Fibroblast of skin of right biceps (primary cell): Measurements from ENCODE around the gene AGAP4.
"Not testable (repeated sequence)": the region's sequence is repeated elsewhere in the genome, so short reads cannot be mapped to it uniquely, and the experiment has no call there.

Source experiments
- DNase-seq: peaks from one replicate; pipeline ENCODE4 v3.0.0-alpha.2; 2013

The AGAP4 gene

DNA sequence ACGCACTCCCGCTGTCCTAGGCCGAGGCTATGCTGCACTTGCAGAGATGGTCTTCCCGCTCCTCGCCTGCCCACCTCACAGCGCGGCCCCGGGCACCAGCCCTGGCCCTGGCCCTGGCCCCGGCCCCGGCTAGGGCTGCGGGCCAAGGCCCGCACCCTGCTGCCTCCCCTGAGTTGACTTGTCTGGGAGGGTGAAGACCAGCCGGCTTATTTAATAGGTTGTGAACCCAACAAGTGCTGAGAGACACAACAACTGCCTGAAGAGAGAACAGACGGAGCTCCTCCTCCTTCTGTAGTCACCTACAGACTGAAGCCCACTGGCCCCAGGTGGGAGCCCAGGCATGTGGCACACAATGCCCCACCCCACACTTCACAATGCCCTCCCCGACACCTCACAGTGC is at the start of gene AGAP4:
TSS of gene AGAP4 (minus strand) at position 101 of the 400 bp plus-strand sequence. CDS start 153 bp downstream, outside the sequence.
- not testable (repeated sequence) for DNase-seq

DNA sequence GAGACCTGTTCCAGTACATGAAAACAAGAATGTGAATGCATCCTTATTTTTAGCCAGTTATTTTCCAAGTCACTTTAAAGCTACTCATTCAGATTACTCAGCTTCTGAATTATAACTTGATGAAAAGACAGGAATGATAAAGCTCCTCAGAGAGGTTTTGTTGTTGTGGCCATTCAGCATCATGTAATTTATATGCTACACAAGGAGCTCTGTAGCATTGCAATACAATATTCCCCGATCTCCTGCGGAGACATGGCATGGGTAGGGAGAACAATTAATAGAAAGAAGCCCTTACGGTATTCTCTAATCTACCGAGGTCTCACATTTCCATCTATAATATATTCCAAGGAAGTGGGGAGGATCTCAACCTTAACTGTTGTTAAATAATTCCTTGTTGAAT is 43.4 kb upstream of the AGAP4 start:
- not testable (repeated sequence) for DNase-seq

DNA sequence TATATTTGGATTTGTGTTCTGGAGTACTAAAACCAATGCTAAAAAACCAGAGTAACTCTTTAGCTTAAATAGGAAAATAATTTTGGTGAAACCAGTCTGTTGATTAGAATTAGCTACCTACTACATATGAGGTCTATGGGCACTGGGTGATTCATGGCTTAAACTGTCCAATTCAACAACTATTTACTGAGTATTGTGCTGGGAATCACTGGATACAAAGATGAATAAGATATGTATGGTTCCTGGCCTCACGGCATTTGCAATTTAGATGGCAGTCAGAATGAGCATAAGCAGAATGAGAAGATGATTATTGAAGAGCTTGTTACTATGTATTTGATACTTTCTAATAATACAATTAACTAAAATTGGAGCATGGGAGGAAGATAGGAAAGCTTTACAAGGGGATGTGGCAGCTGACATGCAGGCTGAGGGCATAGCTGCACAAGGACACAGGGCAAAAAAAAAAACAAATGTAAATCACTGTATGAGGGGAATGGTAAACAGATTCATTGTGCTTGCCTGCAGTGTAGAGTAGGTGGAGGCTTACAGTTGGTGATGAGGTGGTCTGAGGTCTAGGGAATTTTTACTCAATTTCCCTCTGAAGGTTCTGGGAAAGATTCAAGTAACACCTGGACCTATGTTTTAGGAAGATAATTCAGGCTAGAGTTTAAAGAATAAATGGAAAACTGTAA is 42.4 kb upstream of the AGAP4 start:
- DNase-seq = not testable (repeated sequence)

DNA sequence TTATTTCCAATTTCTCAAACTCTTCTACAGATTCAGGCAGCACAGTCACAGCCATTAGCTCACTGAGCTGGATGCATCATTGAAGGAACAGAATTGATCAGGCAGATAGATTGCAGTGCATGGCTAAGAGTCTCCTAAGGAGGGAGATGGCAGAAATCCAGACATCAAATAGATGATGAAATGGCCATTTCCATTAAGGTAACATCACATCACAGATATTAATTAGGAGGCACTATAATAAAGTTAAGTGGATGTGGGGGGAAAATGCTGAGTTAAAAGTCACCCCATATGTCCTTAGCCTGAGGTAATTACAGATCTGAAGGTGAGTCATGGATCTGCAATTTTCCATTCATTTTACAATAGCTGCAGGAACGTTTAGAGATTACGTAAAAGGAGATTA is 35.6 kb upstream of the AGAP4 start:
- peak; percentile 2 for DNase-seq

DNA sequence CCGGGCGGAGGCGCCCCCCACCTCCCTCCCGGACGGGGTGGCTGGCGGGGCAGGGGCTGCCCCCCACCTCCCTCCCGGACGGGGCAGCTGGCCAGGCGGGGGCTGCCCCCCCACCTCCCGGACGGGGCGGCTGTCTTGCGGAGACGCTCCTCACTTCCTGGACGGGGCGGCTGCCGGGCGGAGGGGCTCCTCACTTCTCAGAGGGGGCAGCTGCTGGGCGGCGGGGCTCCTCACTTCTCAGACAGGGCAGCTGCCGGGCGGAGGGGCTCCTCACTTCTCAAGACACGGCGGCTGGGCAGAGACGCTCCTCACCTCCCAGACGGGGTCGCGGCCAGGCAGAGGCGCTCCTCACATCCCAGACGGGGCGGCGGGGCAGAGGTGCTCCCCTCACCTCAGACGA is 18.1 kb upstream of the AGAP4 start:
- not testable (repeated sequence) for DNase-seq

DNA sequence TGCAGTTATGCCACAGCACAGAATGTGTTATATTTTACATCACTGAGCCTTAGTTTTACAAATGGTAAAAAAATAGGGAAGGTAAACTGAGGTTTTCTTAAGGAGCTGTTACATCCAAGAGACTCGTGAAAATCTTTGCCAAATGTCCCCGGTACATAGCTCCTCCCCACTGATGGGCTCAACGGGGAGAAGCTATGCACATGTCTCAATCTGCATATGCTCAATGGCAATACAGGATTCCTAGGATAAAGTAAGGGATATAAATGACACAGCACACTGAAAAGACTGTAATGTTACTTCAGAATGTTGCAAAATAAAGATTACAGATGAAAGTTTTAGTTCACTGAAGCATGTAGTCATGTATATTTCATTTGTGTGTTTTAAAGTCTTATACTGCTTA is 17.0 kb upstream of the AGAP4 start:
- not testable (repeated sequence) for DNase-seq

DNA sequence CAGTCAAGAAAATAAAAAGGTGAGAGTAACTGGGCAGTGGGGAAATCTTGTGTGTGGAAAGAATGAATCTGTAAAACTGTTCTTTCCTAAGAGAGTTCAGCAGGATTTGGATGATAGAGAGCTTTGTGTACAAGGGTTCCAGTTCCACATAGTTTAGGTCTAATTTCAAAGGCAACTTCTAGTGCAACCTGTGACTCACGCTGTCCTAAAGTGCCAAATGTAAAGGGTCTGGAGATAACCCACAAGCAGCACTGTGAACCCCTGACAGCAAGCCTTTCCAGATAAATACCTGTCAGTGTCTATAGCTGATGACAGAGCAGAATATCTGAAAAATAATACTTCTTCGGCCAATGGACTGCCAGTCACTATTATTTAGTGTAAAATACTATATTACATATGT is 16.3 kb upstream of the AGAP4 start:
- DNase-seq = not testable (repeated sequence)

DNA sequence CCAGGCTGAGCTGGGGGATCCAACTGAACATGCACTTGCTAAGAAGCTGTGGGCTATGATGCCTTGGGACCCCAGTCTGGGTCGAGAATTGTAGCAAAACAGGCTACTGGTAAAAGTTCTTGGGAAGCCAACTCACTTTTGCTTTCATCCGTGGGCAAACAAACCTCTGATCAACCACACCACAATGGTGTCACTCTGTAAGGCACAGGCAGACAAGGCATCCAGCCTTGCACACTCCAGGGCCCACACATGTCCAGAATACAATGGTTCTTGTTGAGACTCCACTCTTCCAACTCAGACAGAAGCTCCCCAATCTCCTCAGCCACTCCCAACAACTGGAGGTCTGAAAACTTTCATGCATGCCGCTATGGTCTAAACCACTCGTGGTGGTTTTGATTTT is 10.6 kb upstream of the AGAP4 start:
- DNase-seq = not testable (repeated sequence)

DNA sequence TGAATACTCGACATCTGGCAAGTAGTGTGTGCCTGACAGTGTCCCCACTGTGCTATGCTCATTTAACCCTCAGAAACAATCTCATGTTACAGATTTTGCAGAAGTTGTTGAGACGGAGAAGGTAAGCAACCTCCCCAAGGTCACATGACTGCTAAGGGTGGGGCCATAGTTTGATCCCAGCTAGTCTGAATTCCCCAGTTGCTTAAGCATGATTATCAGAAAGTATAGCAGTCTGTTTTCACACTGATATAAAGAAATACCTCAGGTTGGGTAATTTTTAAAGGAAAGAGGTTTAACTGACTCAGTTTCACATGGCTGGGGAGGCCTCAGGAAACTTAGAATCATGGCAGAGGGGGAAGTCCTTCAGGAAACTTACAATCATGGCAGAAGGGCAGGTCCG is 1.2 kb upstream of the AGAP4 start:
- not testable (repeated sequence) for DNase-seq

DNA sequence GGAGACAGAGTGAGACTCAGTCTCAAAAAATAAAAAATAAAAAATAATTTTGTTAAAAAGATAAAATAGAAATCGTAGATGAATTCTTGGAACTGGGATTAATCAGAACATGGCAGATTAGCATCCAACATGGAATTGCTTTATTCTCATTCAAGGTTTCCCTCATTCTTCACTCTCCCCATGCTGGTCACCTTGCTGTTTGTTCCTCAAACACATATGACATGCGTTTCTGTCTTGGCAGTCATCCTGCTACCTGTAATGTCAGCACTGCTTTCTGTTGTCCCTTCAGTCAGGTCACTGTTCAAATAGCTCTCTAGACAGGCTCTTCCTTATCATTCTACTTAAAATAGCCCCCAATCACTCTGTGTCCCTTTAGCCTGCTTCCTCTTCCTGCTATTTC is 24.4 kb downstream of the AGAP4 start:
- DNase-seq = not testable (repeated sequence)

DNA sequence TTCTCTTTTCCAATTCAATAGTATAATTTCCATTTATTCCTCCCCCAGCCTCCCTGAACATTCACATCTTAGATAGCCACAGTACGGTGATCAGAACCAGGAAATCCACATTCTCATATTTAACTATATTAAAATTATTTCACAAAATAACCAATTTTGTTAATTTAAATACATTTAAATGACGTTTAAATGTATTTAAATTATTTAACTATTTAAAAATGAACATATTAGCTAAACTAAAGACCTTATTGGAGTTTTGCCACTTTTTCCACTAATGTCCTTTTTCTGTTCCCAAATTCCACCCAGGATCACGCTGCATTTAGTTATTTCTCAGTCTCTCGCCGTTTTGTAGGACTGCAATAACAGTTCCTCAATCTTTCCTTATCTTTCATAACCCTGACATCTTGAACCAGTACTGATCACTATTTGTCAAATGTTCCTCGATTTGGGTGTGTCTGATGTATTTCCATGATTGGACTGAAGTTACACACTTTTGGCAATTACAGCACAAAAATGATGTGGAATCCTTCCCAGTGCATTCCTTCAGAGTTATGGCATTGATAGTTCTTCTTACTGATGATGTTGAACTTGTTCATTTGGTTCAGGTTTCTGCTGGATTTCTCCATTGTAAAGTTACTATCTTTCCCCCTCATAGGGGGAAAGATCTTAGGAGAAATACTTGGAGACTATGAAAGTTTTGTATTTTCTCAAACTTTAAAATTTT is 27.0 kb downstream of the AGAP4 start:
- peak; percentile 12 for DNase-seq

DNA sequence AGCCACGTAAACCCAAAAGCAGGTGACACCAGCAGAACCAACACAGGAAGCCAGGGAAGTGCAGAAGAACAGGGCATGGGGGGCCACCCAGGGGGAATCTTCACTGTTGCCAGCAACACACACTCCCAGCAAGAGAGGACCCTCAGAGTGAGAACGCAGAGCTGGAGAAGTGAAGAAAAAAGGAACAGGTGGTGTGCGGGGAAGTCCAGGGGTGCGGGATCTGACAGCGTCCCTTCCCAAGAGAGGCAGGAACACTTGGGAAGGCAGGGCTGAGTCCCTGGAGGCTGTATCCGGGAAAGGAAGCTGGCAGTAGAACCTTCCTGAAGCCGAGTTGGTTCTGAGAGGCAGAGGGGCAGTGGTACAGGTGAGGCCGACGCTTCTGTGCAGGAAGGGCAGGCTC is 27.7 kb downstream of the AGAP4 start:
- no peak for DNase-seq

DNA sequence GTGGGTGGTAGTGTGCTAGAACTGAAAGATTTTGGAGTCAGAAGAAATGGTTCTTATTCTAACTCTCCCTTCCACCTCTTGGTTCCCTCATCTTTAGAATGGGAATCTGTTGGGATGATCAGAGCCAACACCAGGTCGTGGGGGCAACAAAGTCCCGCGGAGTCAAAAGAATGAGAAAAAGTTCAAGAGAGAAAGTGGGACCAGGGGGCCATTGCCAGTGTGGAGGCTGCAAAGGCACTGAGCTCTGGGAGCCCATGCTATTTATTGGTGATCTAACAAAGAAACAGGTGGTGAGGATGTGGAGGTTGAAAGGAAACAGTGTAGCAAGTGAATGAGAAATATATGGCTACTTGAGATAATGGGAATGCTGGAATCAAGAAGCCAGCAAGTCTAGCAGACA is 29.4 kb downstream of the AGAP4 start:
- DNase-seq = no peak

DNA sequence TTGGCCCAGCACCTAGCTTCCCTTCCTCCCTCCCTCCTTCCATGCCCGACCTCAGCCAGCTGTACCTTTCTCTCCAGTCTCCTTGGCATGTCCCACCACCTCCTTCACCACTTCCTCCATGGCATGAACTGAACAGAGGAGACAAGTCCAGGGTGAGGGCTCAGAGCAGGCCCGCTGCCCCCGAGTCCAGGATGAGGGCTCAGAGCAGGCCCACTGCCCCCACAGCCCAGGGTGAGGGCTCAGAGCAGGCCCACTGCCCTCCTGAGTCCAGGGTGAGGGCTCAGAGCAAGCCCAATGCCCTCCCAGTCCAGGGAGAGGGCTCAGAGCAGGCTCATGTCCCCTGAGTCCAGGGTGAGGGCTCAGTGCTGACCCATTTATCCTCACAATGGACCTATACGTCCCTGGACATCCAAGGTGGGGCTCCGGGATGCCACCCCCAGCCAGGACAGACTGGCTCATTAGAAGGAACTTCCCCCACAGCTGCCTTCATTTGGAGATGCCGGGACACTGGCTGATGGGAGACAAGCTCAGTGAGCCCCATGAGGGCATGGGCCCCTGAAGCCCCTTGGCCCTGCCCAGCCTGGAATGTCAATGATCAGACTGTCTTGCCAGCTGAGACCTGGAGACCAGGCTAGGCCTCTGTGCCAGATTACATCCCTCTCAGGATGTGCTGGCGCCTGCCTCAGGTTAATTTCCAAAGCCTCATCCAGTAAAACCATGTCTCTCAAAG is 30.0 kb downstream of the AGAP4 start:
- no peak for DNase-seq

DNA sequence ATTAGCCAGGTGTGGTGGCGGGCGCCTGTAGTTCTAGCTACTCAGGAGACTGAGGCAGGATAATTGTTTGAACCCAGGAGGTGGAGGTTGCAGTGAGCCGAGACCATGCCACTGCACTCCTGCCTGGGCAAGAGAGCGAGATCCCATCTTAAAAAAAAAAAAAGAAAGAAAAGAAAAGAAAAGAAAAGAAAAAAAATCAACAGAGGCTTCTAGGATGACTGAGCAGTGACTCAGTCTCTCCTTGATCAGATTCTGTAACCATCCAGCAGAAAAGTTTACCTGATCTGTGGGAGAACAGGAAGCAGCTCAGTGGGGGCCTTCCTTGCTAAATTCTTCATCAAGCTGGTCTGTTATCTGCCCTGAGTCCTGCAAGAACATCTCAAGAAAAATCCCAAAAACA is 33.2 kb downstream of the AGAP4 start:
- peak; percentile 18 for DNase-seq

DNA sequence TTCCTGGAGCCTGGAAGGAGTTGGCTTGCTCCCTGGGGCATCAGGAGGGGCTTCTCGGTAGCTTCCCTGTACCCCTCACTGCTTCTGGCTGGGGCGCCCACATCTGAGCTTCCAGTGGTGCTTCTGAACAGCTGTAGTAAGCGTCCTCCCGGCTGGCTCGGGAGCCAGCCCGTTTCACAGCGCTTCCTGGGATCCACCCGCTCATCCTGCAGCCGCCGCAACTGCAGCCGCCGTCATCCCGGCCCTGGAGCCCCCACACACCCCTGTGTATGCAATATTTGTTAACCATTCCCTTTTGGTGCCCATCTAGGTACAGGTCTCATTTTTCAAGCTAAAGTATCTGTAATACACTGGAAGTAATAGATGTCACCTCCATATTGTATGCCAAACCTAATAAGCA is 34.3 kb downstream of the AGAP4 start:
- DNase-seq = not testable (repeated sequence)

DNA sequence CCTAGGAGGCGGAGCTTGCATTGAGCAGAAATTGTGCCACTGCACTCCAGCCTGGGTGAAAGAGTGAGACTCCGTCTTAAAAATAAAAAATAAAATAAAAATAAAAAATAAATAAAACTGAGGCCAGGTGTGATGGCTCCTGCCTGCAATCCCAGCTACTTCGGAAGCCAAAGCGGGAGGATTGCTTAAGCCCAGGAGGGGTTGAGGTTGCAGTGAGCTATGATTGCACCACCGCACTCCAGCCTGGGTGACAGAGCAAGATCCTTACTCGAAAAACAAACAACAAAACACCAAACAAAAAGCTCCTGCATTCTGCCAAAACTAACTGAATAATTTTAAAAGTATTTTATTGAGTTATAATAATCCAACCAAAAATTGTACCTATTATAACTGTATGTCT is 36.2 kb downstream of the AGAP4 start:
- no peak for DNase-seq

DNA sequence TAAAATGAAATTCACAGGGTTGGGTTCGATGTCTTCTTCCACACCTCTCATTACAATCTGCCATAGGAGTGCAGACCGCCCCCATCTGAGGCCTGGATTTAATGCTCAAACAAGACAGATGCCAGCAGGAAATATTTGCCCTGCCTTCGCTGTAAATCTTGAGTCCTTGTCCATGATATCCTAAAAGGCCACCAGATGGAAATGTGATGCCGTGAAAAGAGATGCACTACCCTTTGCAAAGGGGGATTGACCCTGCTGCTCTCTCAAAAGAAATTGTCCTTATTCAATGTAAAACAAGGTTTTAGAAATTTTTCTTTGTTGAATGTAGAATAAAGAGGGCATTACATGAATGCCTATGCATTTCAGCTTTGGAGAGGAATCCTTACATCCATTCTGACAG is 37.5 kb downstream of the AGAP4 start:
- no peak for DNase-seq

DNA sequence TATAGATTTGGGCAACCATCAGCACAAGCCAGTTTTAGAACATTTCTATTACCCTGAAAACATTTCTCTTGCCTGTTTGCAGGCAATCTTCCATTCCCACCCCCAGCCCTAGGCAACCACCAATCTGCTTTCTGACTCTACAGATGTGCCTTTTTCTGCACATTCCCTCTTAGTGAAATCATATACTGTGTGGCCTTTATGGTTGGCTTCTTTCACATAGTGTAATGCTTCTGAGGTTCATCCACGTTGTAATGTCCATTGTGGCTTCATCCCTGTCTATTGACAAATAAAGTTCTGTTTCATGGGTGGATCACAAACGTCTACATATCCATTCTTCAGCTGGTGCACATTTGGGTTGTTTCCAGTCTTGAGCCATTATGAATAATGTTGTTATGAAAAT is 42.3 kb downstream of the AGAP4 start:
- DNase-seq = not testable (repeated sequence)

DNA sequence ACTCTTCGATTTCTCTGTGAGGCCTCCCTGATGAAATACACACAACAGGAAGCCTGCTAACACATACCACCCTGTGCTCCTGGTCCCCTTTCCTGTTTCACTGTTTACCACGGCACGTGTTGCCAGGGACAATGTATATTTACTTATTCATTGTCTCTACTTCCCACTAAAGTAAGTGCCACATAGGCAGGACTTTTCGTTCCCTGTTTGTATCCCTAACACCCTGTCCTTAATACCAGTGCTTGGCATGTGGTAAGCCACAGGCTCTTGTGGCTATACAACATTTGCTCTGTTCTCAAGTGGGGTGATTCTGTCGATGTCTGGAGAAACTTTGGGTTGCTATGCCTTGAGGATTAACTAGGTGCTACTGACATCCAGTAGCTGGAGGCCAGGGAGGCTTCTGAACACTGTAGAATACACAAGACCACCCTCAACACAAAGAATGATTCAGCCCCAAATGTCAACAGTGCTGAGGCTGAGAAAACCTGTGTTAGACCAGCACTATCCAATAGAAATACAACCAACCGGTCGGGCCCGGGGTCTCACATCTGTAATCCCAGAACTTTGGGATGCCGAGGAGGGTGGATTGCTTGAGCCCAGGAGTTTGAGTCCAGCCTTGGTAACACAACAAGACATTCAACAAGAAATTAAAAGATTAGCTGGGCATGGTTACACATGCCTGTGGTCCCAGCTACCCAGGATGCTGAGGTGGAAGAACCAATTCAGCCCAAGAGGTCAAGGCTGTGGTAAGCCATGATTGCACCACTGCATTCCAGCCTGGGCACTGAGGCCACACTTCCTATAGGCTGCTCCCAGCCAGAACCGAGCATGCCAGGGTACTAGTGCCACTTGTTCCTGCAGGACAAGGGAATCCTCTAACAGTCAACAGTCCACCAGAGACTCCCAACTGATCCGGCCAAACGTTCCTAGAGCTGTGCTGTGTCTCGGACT is 44.0 kb downstream of the AGAP4 start:
- DNase-seq = not testable (repeated sequence)

DNA sequence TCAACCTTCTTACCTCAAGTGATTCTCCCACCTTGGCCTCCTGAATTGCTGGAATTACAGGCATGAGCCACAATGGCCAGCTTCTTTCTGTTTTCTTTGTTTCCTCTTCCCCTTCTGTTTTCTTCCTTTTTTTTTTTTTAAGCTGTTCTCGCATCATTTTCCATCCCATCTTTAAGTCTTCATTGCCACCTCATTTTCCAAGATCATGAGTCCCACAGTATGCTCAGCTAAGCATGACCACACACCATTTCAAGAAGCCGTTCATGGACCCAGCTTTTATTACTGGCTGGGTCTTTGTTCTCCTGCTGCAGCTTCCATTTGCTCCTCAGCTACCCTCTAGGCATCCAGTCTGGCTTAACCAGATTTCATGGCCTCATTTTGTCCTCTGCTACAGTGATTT is 52.5 kb downstream of the AGAP4 start:
- DNase-seq = not testable (repeated sequence)

DNA sequence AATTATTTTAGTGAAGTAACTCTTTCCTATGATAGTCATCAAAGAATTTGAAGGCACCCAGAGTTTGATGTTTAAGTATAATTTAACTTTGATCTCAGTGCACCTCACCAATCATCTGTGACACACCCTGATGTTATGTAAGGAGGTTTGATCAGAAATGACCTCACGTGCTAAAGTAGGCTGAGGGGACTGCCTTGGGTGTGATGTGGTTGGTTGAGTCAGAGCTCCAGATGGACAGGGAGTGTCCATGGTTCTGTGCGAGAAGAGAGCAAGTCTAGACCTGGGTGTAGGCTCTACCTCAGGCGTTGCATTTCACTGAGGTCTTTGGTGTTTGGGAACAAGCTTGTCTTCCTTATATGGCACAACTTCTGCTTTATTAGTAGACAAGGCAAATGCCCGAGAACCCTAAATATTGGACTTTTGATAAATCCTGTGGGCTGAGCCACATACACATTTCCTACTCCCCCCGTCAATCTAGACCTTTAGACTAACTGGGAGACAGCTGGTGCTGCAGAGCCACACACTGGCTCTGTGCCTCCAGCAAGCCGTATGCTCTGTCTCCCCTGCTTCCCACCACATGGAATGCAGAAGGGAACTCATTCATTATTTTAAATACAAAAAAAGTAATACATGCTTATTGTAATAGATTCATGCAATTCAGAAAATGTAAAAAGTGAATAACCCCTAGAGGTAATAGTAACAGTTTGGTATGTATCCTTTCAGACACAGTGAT is 56.4 kb downstream of the AGAP4 start:
- DNase-seq = not testable (repeated sequence)
